Smooth muscle cell (in vitro differentiated cells): ENCODE data around the gene ITGAD. TPM values are rescaled to one million over a fixed set of nuclear protein-coding genes. Genes with fewer than 3 reads are reported as not detected.

Experiments
- DNase-seq: peaks from one replicate; lab custom pipeline; 2025; ENCODE audit not compliant: unreplicated experiment; lab: John Stamatoyannopoulos, UW
- H2AFZ ChIP-seq: fragments of 200-600 bp; sonication (generic); 2 replicates; pipeline ENCODE4 v1.6.0; 2016; ENCODE audit warnings: antibody characterized with exemption, low read depth, mild to moderate bottlenecking
- H3F3A ChIP-seq: fragments of 200-600 bp; sonication (generic); 2 replicates; pipeline ENCODE4 v1.6.0; 2017; ENCODE audit warnings: antibody characterized with exemption, low read depth
- H3K27ac ChIP-seq: fragments of 200-600 bp; sonication (generic); 2 replicates; pipeline ENCODE4 v1.5.1; 2016; ENCODE audit warnings: low read depth, mild to moderate bottlenecking
- H3K27me3 ChIP-seq: fragments of 200-600 bp; sonication (generic); 2 replicates; pipeline ENCODE4 v1.6.1; 2016; ENCODE audit warnings: low read depth, mild to moderate bottlenecking
- H3K36me3 ChIP-seq: fragments of 200-600 bp; sonication (generic); 2 replicates; pipeline ENCODE4 v1.5.1; 2016; ENCODE audit warnings: low read depth
- H3K4me1 ChIP-seq: fragments of 200-600 bp; sonication (generic); 2 replicates; pipeline ENCODE4 v1.5.1; 2016; ENCODE audit warnings: low read depth
- H3K4me2 ChIP-seq: fragments of 200-600 bp; sonication (generic); 2 replicates; pipeline ENCODE4 v1.6.0; 2016; ENCODE audit warnings: mild to moderate bottlenecking
- H3K4me3 ChIP-seq: fragments of 200-600 bp; sonication (generic); 2 replicates; pipeline ENCODE4 v1.5.1; 2016; ENCODE audit warnings: mild to moderate bottlenecking
- H3K79me2 ChIP-seq: fragments of 200-600 bp; sonication (generic); 2 replicates; pipeline ENCODE4 v1.6.0; 2016; ENCODE audit warnings: low read depth, mild to moderate bottlenecking
- H3K9ac ChIP-seq: fragments of 200-600 bp; sonication (generic); 2 replicates; pipeline ENCODE4 v1.6.0; 2016; ENCODE audit warnings: low read depth
- H3K9me3 ChIP-seq: fragments of 200-600 bp; sonication (generic); replicated peaks from 2 replicates; pipeline ENCODE4 v1.5.1; 2016; ENCODE audit warnings: low read depth
- H4K20me1 ChIP-seq: fragments of 200-600 bp; sonication (generic); 2 replicates; pipeline ENCODE4 v1.6.0; 2016; ENCODE audit warnings: low read depth
- WGBS: methylation state at CpG from one replicate; pipeline ENCODE4 v1.1.7; 2016; ENCODE audit warnings: low lambda C conversion rate; 5-methylcytosine and 5-hydroxymethylcytosine counted together
- polyA plus RNA-seq: library from polyadenylated mRNA; unstranded; fragments of >200 nt; fragmentation: Nextera tagmentation; extraction: Ambion mirVana; gene quantifications from 2 replicates; pipeline ENCODE4 v1.2.1, GENCODE V29; 2016
- total RNA-seq: library from RNA; depleted of rRNA; stranded (reverse); fragments of >200 nt; gene quantifications from 2 replicates; pipeline ENCODE4 v1.2.3, GENCODE V29; 2014
- TF ChIP-seq, protein P1 (sequence below): fragments of 200-600 bp; sonication (generic); IDR thresholded peaks from 2 replicates; pipeline ENCODE4 v1.5.1; 2017; ENCODE audit warnings: borderline replicate concordance, mild to moderate bottlenecking, antibody characterized with exemption; ENCODE audit not compliant: insufficient read depth, poor library complexity, severe bottlenecking

ITGAD gene
- total and polyA plus RNA-seq, 2 experiments from 2014 or later: not detected

DNA sequence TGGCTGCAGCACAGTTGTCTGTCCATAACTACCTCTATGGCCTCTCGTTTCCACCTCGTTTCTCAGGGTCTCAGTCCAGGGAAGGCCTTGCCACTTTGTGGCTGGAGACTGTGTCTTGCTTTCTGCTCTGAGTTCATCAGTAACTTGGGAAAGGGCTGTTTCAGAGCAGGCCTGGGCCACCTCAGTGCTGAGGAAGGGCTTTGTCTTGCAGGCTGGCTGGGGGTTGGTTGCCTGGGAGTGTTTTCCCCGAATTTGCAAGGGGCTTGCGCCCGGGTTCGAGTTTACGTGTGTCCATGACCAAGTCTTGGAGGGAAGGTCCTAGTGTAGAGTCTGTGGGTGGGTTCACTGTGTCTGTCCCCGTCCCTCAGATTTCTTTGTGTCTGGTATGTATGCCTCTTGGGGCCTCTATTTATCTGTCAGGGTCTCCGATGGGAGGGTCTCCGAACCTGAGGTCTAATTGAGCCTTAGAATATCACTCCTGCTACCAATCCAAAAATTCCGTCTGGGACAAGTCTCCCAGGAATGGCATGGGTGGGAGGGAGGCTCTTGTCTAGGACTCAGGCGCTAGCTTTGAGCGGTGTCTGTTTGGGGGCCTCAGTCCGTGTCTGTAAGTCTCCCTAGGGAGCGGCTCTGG, 78.2 kb downstream of the ITGAD start:
- no peak for DNase-seq
- H3K36me3 ChIP-seq: peaks cover 6% of the 10 kb centered on the region
- peaks cover 10% of the 10 kb centered on the region for H3K79me2 ChIP-seq

GRCh38 chr16:31471875-31472708, 79.0 kb downstream of the ITGAD start, which contains the start of gene TGFB1I1:
TGFB1I1 (plus strand) TSS chr16:31472152; CDS start chr16:31472189, 37 bp downstream.
- Histone ChIP-seq H3K9ac (peak within 1 kb of the TSS; percentile 41), H3K9me3 (no peaks in the 10 kb centered on the region), H3K79me2 (peaks cover 10% of the 10 kb centered on the region), H4K20me1 (peaks cover 41% of the 10 kb centered on the region), H3K4me3 (peak within 1 kb of the TSS; percentile 75), H3K4me1 (peaks cover 8% of the 10 kb centered on the region), H3K27me3 (no peaks in the 10 kb centered on the region), H3K4me2 (peak within 1 kb of the TSS; percentile 90), H3K27ac (peak within 1 kb of the TSS; percentile 74), H3K36me3 (peaks cover 6% of the 10 kb centered on the region), H2AFZ (peak within 1 kb of the TSS; percentile 63), H3F3A (peaks cover 33% of the 10 kb centered on the region)
- peak; percentile 53 for DNase-seq
- 1% methylated on average over 21 of the region's 63 CpGs for WGBS
- TF ChIP-seq, protein P1, sequence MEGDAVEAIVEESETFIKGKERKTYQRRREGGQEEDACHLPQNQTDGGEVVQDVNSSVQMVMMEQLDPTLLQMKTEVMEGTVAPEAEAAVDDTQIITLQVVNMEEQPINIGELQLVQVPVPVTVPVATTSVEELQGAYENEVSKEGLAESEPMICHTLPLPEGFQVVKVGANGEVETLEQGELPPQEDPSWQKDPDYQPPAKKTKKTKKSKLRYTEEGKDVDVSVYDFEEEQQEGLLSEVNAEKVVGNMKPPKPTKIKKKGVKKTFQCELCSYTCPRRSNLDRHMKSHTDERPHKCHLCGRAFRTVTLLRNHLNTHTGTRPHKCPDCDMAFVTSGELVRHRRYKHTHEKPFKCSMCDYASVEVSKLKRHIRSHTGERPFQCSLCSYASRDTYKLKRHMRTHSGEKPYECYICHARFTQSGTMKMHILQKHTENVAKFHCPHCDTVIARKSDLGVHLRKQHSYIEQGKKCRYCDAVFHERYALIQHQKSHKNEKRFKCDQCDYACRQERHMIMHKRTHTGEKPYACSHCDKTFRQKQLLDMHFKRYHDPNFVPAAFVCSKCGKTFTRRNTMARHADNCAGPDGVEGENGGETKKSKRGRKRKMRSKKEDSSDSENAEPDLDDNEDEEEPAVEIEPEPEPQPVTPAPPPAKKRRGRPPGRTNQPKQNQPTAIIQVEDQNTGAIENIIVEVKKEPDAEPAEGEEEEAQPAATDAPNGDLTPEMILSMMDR: no peak

More for the DNA sequence above, 78.2 kb downstream of the ITGAD start:
- H3K4me2 ChIP-seq: peak overlapping the region; percentile 90
- peak overlapping the region; percentile 26 for H3K9ac ChIP-seq
- no peak overlapping the region for H2AFZ ChIP-seq
- H4K20me1 ChIP-seq: peaks cover 35% of the 10 kb centered on the region
- peaks cover 32% of the 10 kb centered on the region for H3F3A ChIP-seq
- TF ChIP-seq, protein P1: no peak
- H3K27me3 ChIP-seq: no peaks in the 10 kb centered on the region
- H3K27ac ChIP-seq: peak overlapping the region; percentile 74
- H3K4me3 ChIP-seq: peak overlapping the region; percentile 75
- H3K4me1 ChIP-seq: peaks cover 8% of the 10 kb centered on the region
- H3K9me3 ChIP-seq: no peaks in the 10 kb centered on the region
- WGBS: 42% methylated on average over 15 of the region's 15 CpGs

DNA sequence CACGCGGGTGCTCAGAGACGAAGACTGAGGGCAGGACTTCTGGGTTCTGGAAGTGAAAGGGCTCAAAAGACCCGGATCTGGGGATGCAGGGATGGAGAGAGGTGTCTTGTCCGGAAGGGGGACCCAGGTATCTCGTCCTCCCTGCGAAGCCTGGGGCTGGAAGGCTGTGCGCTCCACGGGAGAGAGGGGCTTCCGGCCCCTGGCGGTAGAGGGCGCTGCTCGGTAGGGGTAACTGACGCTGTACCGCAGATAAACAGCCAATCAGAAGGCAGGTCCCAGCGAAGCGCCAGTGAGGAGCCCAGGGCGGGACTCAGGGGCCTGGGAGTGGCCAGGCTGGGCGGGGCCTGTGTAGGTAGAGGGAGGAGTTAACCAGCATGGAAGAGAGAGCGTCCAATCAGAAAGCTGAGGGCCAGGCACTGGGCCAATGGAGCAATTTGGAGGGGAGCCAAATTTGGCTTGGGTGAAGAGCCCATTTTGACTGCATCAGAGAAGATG, 79.6 kb downstream of the ITGAD start:
- DNase-seq: no peak
- Histone ChIP-seq H3K4me2 (peak overlapping the region; percentile 90), H3K36me3 (peaks cover 6% of the 10 kb centered on the region), H3K27ac (peak overlapping the region; percentile 51), H3K4me3 (peak overlapping the region; percentile 75), H3K9me3 (no peaks in the 10 kb centered on the region), H3K27me3 (no peaks in the 10 kb centered on the region), H2AFZ (no peak overlapping the region), H3F3A (peaks cover 40% of the 10 kb centered on the region), H3K79me2 (peaks cover 10% of the 10 kb centered on the region), H4K20me1 (peaks cover 47% of the 10 kb centered on the region), H3K9ac (no peak overlapping the region), H3K4me1 (peaks cover 8% of the 10 kb centered on the region)
- TF ChIP-seq, protein P1: peak; percentile 57
- 42% methylated on average over 20 of the region's 20 CpGs for WGBS
